GM19395 (cell line): ENCODE measurements around the gene DDO.

ENCODE experiments used
- ATAC-seq: cut with Tn5 transposase; IDR thresholded peaks from one replicate; pipeline ENCODE4 v1.9.1; 2021; ENCODE audit warnings: mild to moderate bottlenecking, moderate library complexity; ENCODE audit not compliant: unreplicated experiment

Gene DDO

GRCh38 chr6:110421749-110422443, 6.5 kb upstream of the DDO start:
- ATAC-seq: no peak

- ATAC-seq: no peak
These were observed 3.8 kb upstream of the DDO start for GRCh38 chr6:110419028-110419739.

DNA sequence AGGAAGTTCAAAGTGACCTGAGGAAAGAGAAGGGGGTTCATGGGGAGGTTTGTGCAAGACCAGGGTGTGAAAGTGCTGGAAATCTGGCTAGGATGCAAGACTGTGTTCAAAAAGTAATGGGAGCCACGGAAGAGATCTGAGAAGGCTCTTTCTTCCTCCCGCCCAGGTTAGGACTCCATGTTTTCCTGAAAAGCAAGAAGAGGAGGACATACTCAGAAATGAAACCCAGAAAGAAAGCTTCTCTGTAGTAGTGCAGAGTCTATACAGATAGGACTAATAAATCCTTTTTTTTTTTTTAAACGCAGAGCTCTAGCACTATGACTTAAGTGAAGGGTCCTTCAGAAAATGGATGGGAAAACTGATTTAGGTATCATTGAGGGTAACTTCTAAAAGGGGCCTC, 3.2 kb upstream of the DDO start:
- ATAC-seq: no peak

DNA sequence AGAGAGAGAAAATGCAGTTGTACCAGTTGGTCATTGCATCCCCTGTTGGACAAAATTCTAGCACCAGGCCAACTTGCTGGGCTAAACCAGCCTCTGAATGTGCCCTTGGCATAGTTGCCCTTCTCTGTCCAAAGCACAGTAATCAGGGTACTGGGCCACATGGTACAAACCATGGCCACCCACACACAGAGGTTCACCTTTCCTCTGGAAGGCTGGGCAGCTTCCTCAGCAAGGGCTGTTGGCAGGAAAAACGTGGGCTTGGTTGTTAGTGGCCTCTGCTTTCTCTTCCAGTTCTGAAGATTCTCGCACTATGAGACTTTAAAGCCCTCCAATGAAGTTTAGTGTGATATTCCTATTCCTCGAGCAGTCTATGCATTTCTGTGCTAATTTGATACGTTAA, 706 bp downstream of the DDO start:
- no peak for ATAC-seq

DNA sequence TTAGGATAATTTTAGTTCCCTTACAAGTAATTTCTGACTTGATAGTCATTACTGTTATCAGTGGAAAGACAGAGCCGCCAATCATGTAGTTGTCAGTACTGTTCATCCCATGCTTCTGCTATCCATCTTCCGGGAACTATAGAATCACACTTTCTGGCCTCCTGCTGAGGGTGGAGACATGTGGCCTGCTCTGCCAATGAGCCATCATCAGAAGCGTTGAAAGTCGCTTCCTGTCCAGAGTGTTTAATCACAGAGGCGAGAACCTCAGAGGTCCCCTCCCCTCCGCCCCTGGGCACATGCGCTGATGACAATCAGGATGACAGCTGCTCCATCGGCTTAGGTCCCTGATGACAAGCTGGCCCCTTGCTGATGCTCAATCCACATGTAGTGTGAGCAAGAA, 3.0 kb downstream of the DDO start:
- ATAC-seq: no peak

DNA sequence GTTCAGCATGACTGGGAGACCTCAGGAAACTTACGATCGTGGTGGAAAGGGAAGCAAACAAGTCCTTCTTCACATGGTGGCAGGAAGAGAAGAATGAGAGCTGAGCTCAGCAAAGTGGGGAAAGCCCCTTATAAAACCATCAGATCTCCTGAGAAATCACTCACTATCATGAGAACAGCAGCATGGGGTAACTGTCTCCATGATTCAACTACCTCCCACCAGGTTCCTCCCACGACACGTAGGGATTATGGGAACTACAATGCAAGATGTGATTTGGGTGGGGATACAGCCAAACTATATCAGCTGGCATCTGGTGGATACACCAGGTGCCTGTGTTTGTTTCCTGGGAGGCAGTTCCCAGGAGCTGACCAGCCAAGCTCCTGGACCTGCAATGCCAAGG, 4.9 kb downstream of the DDO start:
- no peak for ATAC-seq

DNA sequence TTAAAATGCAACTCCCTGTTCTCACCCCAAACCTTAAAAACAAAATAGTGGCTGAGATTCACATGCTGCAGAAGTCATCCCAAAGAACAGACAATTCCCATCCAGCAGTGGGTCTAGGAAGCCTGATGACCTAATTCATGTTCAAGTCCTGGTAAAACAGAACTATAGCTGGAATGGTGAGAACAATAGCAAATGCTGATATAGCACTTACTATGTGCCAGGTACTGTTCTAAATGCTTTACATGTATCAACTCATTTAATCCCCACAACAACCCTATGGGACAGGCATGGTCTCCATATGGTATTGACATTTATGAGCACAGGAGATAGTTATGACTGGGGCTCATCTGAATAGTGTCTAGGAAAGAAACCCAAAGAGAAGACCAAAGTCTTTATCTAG, 5.6 kb downstream of the DDO start:
- no peak for ATAC-seq

- ATAC-seq: no peak
These were observed 6.5 kb downstream of the DDO start for GRCh38 chr6:110408901-110409300.

DNA sequence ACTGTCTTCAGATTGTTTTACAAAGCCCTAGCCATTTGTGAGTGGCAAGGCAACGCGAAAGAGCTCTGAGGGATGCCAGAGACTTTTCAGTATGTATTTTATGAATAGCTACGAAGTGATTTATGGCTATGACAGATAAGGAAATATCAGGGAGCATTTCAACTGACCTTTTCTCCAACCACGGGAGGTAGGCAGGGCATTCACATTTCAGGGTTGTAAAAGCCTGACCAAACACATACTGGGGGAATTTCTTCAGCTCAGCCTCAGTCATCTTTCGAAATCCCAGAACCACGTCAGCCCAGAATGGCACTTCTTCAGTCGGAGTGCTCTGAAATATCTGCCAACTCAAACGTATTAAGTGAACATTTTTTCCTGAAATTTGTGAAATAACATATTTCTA, 10.8 kb downstream of the DDO start:
- ATAC-seq: no peak

DNA sequence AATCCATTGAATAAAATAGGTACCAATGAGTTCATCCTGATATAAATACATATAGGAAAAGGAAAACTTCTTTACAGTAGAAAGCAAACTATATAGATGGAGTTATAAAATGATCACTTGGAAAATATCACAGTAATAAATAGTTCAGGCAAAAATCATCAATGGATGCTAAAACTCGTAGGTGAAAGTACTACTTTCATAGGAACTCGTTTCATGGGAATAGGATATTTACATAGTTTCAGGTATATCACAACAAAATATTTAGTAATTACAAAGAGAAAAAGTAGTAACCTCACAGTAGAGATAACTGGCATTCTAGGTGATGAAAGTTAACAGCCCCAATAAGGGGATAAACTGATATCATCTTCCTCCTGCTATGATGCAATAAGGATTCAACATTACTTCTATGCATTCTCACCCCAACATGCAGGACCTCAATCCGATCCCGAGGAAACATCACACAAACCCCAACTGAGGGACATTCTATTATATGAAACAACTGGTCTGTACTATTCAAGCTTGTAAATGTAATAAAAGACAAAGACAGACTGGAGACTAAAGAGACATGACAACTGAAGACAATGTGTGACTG, 13.7 kb downstream of the DDO start:
- ATAC-seq: no peak

DNA sequence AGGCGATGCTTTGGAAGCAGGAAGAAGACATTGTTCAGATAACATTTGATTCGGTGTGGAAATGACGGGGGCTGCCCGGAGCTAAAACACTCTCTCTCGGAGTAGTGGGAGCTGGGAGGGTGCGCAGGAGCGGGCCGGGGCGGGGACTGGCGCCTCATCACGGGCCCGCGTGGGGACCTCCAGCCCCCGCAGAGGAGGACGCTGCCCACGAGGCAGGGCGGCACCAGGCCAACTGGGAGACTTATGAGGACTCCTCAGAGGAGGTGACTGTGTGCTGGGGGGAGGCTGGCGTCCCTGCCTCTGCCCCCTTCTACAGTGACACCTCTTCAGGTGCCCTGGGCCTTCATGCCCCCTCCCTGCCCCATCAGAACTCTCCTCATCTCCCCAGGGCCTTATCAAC, 15.2 kb downstream of the DDO start:
- no peak for ATAC-seq

DNA sequence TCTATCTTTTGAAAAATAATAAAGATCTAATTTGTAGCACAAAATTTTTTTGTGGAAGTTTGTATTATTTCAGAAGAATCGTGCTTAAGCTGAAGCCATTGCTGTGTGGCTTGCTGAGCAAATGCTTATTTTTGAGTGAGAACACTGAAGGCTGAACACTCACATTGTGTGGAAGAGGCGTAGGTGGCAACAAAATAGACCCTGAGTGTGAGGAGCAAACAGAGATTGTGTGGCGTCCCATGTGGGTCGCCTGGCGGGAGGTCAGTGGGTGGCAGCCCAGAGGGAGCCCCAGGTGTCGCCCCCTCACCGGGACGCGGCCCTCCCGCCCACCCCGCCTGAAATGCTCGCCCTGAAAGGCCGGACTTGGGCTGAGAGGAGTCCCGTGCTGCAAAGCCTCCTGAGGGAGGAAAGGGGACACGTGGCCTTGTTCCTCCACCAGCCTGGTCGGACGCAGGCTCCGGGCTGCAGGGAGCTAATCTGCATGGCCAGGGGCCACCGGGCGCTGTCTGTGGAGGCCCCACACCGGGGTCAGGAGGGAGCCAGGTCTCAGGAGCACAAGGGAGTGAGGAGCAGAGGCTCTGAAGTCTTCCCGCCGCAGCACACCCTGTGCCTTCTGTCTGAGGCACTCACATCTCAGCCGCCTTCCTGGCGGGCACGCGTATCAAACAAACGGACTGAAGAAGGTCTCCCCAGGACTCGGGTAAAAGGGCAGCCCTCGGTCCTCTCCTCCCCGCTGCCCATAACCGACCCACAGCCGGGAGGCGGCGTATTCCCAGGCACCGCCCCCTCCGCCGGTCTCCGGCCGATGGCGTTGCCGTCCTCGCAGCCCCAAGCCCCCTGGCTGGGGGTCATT, 15.9 kb downstream of the DDO start:
- ATAC-seq: no peak

- ATAC-seq: no peak
These were observed 16.6 kb downstream of the DDO start for GRCh38 chr6:110398778-110399177.

GRCh38 chr6:110395221-110395620, 20.2 kb downstream of the DDO start:
- ATAC-seq: no peak

DNA sequence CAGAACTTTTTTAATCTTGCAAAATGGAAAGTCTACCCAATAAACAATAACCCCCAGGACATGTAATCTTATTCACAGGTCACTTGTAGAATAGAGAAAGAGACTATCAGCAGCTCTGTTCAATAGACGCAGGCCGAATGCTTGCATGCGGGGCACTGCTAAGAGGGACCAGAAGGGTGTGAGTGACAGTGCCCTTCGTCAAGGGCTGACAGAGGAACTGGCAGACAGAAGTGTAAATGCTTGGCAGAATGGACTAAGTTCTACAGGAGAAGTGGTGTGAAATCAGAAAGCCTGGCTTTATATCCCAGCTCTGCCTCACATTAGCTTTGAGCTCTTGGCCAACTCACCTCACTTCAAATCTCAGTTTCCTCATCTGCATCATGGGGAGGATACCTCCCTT, 21.0 kb downstream of the DDO start:
- ATAC-seq: no peak

DNA sequence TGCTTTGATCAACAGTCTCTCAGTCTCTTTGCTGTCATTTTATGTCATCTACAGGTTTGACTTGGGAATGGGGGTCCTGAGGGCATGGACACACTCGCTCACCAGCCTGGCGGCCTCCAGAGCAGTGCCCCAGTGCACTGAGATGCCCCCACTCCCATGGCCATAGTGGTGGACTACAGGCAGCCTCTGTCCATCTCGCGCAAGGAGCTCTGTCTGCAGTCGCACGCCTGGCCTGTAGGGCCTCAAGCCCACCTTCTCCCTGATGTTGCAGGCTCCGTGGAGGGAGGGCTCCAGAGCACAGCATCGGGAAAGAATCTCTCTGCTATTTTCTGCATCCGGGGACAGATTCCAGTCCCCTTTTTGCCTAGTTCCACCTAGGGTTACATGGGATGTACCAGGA, 22.6 kb downstream of the DDO start:
- no peak for ATAC-seq

DNA sequence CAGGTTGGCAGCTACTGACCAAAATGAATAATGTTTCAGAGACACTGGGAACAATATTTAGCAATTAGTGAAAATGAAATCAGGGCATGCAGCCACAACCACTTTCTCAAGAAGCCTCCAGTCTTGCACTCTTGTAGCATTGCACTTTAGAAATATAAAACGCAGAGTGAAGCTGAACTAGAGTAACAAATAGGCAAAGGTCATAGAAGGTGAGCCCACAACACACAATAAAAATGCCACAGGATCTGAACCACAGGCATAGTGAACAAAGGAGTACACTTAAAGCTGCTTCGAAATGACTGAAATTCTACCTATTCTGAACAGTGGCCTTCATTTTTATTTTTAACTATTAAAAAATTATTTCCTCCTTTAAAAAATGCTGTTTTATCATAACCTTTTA, 25.0 kb downstream of the DDO start:
- no peak for ATAC-seq

DNA sequence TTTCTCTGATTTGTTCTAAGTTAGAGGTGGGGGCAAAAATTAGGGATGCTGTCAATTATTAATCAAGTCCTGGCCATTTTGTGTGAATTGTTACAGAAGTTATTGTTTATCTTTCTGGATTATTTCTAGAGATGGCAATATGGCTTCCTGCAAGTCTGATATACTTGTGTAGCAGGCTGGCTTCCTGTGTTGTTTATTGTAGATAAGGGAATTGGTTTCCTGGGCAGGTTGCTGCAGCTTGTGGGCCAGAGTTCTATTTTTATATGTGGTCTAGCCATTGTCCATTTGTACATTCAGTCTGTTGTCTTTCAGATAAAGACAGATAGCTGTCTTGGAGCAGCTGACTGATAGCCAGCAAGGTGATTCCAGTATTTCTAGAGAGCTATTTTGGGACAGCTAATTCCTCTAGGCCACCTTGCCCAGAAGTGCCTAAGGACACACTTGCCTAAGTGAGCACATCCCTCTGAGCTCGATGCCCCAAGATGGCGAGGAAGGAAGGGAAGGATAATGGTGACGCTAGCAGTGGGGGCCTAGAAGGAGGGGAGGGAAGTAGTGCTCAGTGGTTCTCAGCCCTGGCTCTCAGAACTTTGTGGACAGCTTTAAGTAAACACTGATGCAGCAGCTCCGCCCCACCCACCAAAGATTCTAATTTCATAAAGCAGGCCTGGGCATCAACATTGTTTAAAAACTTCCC, 25.5 kb downstream of the DDO start:
- no peak for ATAC-seq

DNA sequence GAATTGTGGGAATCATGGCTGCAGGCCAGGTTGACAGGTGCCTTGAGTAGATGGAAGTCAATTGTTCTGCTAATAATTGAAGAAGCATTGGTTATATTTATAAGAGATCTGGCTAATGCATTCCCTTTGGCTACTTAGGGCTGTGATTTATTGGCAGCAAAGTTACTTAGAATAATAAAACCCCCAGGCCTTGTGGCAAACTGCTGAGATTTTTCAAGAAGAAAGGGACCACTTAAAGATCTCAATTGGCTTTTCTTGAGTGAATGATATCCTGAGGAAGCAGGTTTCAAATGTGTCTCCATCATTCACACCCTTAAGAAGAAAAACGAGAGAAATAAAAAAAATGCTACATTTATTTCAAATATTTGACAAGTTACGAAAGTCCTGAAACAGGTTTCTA, 27.4 kb downstream of the DDO start:
- ATAC-seq: no peak

DNA sequence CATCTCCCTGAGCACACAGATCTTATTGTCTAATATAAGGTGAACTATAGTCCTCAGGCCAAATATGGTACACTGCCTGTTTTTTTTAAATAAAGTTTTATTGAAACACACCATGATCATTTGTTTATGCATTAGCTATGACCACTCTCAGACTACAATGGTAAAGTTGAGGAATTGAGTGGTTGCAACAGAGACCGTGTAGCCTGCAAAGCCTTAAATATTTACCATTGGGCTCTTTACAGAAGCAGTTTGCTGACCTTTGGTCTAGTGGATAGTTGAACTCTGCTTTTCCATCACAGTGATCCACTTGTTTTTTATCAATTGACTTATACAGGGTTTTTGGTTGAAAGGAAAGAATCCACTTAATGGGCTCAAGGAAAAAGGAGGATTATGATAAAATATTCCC, 29.9 kb downstream of the DDO start:
- no peak for ATAC-seq

GRCh38 chr6:110378552-110378951, 36.8 kb downstream of the DDO start:
- no peak for ATAC-seq
